Measurements from ENCODE around the gene EYA2.

Gene EYA2

DNA sequence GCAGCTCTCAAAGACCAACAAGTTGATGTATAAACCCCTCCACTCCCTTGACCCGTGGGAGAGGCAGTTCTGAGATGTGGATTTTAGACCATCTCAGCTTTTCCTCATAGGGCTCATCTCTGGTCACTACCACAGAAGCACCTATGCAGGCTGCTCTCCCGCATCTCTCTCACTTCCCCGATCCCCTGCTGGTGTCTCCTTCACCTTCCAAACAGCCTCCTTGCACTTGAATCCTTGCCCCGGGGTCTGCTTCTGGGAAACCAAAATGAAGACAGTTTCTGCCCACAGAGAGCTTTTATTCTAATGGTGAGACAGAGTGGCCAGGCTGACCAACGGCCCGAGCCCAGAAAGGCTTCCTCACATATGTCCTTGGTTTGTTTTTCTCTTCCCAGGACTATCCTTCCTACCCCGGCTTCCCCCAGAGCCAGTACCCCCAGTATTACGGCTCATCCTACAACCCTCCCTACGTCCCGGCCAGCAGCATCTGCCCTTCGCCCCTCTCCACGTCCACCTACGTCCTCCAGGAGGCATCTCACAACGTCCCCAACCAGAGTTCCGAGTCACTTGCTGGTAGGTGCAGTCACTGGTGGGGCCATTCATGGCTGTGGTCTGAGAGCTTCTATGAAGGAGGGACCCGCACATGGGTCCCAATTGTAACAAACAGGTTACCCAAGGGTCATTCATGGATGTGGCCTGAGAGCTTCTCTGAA is 179.3 kb downstream of the EYA2 start:
- no peaks in the 10 kb centered on the region for H3K4me1 ChIP-seq
- H3K27me3 ChIP-seq: peaks cover 0 to 2% of the 10 kb centered on the region in 2 donors
- no peak overlapping the region for H3K27ac ChIP-seq
- DNase-seq: no peak
- H3K36me3 ChIP-seq: peaks cover 0 to 13% (median 4%) of the 10 kb centered on the region in 3 donors
- TF ChIP-seq, protein P1, sequence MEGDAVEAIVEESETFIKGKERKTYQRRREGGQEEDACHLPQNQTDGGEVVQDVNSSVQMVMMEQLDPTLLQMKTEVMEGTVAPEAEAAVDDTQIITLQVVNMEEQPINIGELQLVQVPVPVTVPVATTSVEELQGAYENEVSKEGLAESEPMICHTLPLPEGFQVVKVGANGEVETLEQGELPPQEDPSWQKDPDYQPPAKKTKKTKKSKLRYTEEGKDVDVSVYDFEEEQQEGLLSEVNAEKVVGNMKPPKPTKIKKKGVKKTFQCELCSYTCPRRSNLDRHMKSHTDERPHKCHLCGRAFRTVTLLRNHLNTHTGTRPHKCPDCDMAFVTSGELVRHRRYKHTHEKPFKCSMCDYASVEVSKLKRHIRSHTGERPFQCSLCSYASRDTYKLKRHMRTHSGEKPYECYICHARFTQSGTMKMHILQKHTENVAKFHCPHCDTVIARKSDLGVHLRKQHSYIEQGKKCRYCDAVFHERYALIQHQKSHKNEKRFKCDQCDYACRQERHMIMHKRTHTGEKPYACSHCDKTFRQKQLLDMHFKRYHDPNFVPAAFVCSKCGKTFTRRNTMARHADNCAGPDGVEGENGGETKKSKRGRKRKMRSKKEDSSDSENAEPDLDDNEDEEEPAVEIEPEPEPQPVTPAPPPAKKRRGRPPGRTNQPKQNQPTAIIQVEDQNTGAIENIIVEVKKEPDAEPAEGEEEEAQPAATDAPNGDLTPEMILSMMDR (IDR thresholded peaks at IDR 0.05): no peak
- peaks cover 4 to 7% (median 6%) of the 10 kb centered on the region in 3 donors for H3K9me3 ChIP-seq
- no peak overlapping the region for H3K4me3 ChIP-seq
- intact Hi-C loops (cut with DNase I; ENCODE audit: low total_unique reads): no loop called here

DNA sequence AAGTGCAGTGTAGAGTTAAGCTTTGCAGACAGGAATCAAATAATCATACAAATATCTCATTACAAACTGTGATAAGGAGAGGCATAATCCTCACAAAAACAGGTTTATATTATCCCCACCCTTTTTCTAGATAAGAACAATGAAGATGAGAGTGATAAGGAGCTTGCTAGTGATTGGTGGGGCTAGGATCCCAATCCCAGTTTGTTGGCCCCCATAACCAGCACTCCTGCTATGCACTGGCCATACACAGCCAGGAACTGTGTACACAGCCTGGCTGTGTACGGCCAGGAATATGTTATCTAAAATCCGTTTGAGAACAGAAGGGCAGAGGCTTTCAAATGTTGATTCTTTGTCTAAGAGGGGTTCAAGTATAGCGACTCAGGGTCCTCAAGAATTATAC is 180.6 kb downstream of the EYA2 start:
- Histone ChIP-seq H3K4me3 (no peak overlapping the region), H3K36me3 (peaks cover 0 to 13% (median 4%) of the 10 kb centered on the region in 3 donors), H3K27me3 (peaks cover 0 to 2% of the 10 kb centered on the region in 2 donors), H3K9me3 (peaks cover 0 to 7% (median 4%) of the 10 kb centered on the region in 3 donors), H3K4me1 (no peaks in the 10 kb centered on the region), H3K27ac (no peak overlapping the region)
- intact Hi-C loops (cut with DNase I; ENCODE audit: low total_unique reads): no loop called here
- no peak for DNase-seq
- TF ChIP-seq, protein P1 (IDR thresholded peaks at IDR 0.05): no peak

DNA sequence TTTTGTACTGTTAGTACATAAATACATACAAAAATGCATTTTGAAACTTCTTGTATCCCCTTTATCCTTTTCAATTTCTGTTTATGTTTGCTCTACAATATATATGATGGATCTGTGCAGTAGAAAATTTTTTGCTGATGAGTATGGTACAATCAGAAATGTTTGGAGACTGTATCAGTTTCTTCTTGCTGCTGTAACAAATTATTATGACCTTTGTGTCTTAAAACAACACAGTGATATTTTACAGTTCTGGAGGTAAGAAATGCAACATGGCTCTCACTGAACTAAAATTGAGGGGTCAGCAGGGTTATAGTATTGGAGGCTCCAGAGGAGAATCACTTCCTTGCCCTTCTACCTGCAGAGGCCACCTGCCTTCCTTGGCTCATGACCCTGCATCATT is 184.4 kb downstream of the EYA2 start:
- Histone ChIP-seq H3K27ac (no peak overlapping the region), H3K4me1 (no peaks in the 10 kb centered on the region), H3K4me3 (no peak overlapping the region), H3K9me3 (peaks cover 0 to 5% (median 4%) of the 10 kb centered on the region in 3 donors), H3K36me3 (peaks cover 0 to 7% (median 4%) of the 10 kb centered on the region in 3 donors), H3K27me3 (no peaks in the 10 kb centered on the region)
- TF ChIP-seq, protein P1 (IDR thresholded peaks at IDR 0.05): no peak
- intact Hi-C loops (cut with DNase I; ENCODE audit: low total_unique reads): no loop called here
- no peak for DNase-seq

DNA sequence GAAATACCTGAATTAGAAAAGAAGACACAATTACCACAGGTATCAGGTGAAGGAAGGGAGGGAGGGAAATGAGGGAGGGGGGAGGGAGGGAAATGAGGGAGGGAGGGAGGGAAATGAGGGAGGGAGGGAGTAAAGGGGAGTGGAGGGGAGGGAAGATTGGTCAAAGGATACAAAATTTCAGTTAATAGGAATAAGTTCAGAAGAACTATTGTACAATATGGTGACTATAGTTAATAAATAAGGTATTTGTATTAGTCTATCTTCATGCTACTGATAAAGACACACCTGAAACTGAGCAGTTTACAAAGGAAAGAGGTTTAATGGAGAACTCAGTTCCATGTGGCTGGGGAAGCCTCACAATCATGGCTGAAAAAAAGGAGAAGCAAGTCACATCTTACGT is 185.7 kb downstream of the EYA2 start:
- no peaks in the 10 kb centered on the region for H3K4me1 ChIP-seq
- H3K4me3 ChIP-seq: no peak overlapping the region
- H3K27me3 ChIP-seq: no peaks in the 10 kb centered on the region
- peaks cover 0 to 5% (median 4%) of the 10 kb centered on the region in 3 donors for H3K9me3 ChIP-seq
- no peak overlapping the region for H3K27ac ChIP-seq
- TF ChIP-seq, protein P1 (IDR thresholded peaks at IDR 0.05): no peak
- H3K36me3 ChIP-seq: peaks cover 0 to 4% (median 2%) of the 10 kb centered on the region in 3 donors
- intact Hi-C loops (cut with DNase I; ENCODE audit: low total_unique reads): no loop called here
- DNase-seq: no peak

DNA sequence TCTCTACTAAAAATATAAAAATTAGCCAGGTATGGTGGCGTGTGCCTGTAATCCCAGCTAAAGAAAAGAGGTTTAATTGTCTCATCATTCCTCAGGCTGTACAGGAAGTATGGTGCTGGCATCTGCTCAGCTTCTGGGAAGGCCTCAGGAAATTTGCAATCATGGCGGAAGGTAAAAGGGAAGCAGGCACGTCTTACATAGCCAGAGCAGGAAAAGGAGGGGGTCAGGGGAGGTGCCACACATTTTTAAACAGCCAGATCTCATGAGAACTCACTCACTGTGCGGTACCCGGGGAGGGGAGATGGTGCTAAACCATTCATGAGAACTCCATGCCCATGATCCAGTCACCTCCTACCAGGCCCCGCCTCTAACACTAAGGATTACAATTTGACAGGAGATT is 191.7 kb downstream of the EYA2 start:
- Histone ChIP-seq H3K36me3 (peaks cover 0 to 8% (median 0%) of the 10 kb centered on the region in 3 donors), H3K27me3 (no peaks in the 10 kb centered on the region), H3K9me3 (no peaks in the 10 kb centered on the region), H3K4me3 (no peak overlapping the region), H3K4me1 (no peaks in the 10 kb centered on the region), H3K27ac (no peak overlapping the region)
- DNase-seq: no peak
- TF ChIP-seq, protein P1 (IDR thresholded peaks at IDR 0.05): no peak
- intact Hi-C loops (cut with DNase I; ENCODE audit: low total_unique reads): no loop called here

Measured in tibial artery (tissue), 4 donors.